Adrenal gland (tissue), 12 donors: ENCODE results near the gene ASTN1. TPM values are rescaled to one million over a fixed set of nuclear protein-coding genes. Genes with fewer than 3 reads are reported as not detected.

ENCODE experiments used
- DNase-seq, 7 donors: peaks; one replicate each; pipeline ENCODE4 v3.0.0-alpha.2; 2019 to 2020
- H3K27ac ChIP-seq, 5 donors: fragments of 200-600 bp; sonication (generic) in 4 of 5; 1 replicate in 3 of 5; 2 replicates in 2 of 5; pipeline versions ENCODE4 v1.5.1 to v1.8.0; 2016 to 2020; ENCODE audit warnings: mild to moderate bottlenecking in 1 of 5
- H3K27me3 ChIP-seq: fragments of 200-600 bp; 2 replicates; pipeline ENCODE4 v1.8.0; 2021
- H3K36me3 ChIP-seq, 2 donors: fragments of 200-600 bp; replicated peaks in 1 of 2; 1 replicate in 1 of 2; 2 replicates in 1 of 2; pipeline versions ENCODE4 v1.5.1 to v1.8.0; 2018 to 2022
- H3K4me1 ChIP-seq, 2 donors: fragments of 200-600 bp; replicated peaks in 1 of 2; 1 replicate in 1 of 2; 2 replicates in 1 of 2; pipeline versions ENCODE4 v1.5.1 to v1.8.0; 2018 to 2021
- H3K4me3 ChIP-seq, 4 donors: fragments of 200-600 bp; sonication (generic) in 3 of 4; one replicate each; pipeline ENCODE4 v1.5.1; 2016 to 2018
- H3K9me3 ChIP-seq, 3 donors: fragments of 200-600 bp; sonication (generic) in 1 of 3; replicated peaks in 1 of 3; 1 replicate in 2 of 3; 2 replicates in 1 of 3; pipeline versions ENCODE4 v1.5.1 to v1.8.0; 2016 to 2021
- POLR2A ChIP-seq, 2 donors: fragments of 450-650 bp; IDR thresholded peaks; one replicate each; pipeline ENCODE4 v1.6.1; 2017; ENCODE audit warnings: antibody characterized with exemption in 2 of 2, mild to moderate bottlenecking in 2 of 2, moderate library complexity in 1 of 2
- WGBS, 4 donors: extraction: QIAGEN DNeasy Blood & Tissue Kit in 2 of 4; methylation state at CpG; one replicate each; pipeline versions ENCODE4 v1.1.5 to v1.1.7; 2013 to 2017; 5-methylcytosine and 5-hydroxymethylcytosine counted together
- intact Hi-C, 2 donors: fragments of 100-400 bp; cut with DNase I; formaldehyde crosslinking; loops; one replicate each; pipeline versions ENCODE4 v1.14.1 to v1.15.0; 2022 to 2023
- polyA plus RNA-seq, 3 donors: library from polyadenylated mRNA; stranded (reverse); fragments of 200-250 nt in 2 of 3; fragments of 350-450 nt in 1 of 3; fragmentation: Illumina TruSeq in 1 of 3; extraction: RNeasy Lipid Tissue Mini Kit (QIAGEN cat#74804) in 1 of 3; gene quantifications; one replicate each; pipeline ENCODE4 v1.2.3, GENCODE V29; 2013 to 2014
- total RNA-seq, 9 donors: library from RNA; depleted of rRNA in 4 of 9; stranded (reverse); fragments of >200 nt in 4 of 9; fragments of 120-200 nt in 1 of 9; fragmentation: NEBNext Ultra II Directional in 1 of 9; extraction: Animal tissue kit (Norgen Biotek cat#: 25700) in 1 of 9; gene quantifications; one replicate each; pipeline versions ENCODE4 v1.1.0 to v1.2.4, GENCODE V29; 2013 to 2023
- TF ChIP-seq, protein P1 (sequence below), 6 experiments: fragments of 450-650 bp in 4 of 6; fragments of 200-600 bp in 2 of 6; sonication (generic) in 1 of 6; IDR thresholded peaks; 1 replicate in 5 of 6; 2 replicates in 1 of 6; pipeline versions ENCODE4 v1.5.1 to v1.8.0; 2016 to 2021; ENCODE audit warnings: antibody characterized with exemption in 6 of 6, mild to moderate bottlenecking in 2 of 6, moderate library complexity in 1 of 6
- donor health status: healthy with polysubstance abuse.
- donor health status: Bipolar disorder and iron deficiency.
- donor health status: DM: yes; HTN: yes; CAD: no.
- donor health status: DM: no; HTN: no; CAD: no.
- donor health status: DM: no; HTN: no; CAD: no.
- donor health status: DM: yes; HTN: yes; CAD: no.

The ASTN1 gene
- total and polyA plus RNA-seq, 12 donors: 7.7 to 58.6 (median 40.7) TPM

DNA sequence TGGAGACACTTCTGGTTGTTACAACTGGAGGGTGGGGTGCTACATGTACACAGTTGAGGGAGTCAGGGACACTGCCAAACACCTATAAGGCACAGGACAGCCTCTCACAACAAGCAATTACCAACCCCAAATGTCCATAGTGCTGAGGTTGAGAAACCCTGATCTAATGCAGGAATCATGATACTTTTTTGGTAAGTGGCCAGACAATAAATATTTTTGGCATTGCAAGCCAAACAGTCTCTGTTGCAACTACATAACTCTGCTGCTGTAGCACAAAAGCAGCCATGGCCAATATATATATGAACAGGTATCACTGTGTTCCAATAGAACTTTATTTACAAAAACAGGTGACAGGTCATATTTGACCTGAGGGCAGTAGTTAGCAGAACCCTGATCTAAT, 177.5 kb downstream of the ASTN1 start:
- peaks cover 9 to 33% of the 10 kb centered on the region in 2 donors for H3K4me1 ChIP-seq
- no peak overlapping the region for H3K4me3 ChIP-seq
- intact Hi-C loops: no loop called here
- no peak overlapping the region for H3K27ac ChIP-seq
- H3K36me3 ChIP-seq: no peaks in the 10 kb centered on the region
- no peak for TF ChIP-seq POLR2A (IDR thresholded peaks at IDR 0.05)
- no peaks in the 10 kb centered on the region for H3K9me3 ChIP-seq
- H3K27me3 ChIP-seq: no peaks in the 10 kb centered on the region
- no peak for DNase-seq

GRCh38 chr1:176983731-176984130, 180.8 kb downstream of the ASTN1 start:
- whole genome bisulfite sequencing, 4 donors: 84 to 91% (median 86%) methylated on average over 4 to 5 of the region's 5 CpGs
- Histone ChIP-seq H3K36me3 (no peaks in the 10 kb centered on the region), H3K27me3 (no peaks in the 10 kb centered on the region), H3K4me3 (no peak overlapping the region), H3K27ac (no peak overlapping the region), H3K4me1 (peaks cover 0 to 20% of the 10 kb centered on the region in 2 donors), H3K9me3 (no peaks in the 10 kb centered on the region)
- no peak for TF ChIP-seq POLR2A (IDR thresholded peaks at IDR 0.05)
- TF ChIP-seq, protein P1, sequence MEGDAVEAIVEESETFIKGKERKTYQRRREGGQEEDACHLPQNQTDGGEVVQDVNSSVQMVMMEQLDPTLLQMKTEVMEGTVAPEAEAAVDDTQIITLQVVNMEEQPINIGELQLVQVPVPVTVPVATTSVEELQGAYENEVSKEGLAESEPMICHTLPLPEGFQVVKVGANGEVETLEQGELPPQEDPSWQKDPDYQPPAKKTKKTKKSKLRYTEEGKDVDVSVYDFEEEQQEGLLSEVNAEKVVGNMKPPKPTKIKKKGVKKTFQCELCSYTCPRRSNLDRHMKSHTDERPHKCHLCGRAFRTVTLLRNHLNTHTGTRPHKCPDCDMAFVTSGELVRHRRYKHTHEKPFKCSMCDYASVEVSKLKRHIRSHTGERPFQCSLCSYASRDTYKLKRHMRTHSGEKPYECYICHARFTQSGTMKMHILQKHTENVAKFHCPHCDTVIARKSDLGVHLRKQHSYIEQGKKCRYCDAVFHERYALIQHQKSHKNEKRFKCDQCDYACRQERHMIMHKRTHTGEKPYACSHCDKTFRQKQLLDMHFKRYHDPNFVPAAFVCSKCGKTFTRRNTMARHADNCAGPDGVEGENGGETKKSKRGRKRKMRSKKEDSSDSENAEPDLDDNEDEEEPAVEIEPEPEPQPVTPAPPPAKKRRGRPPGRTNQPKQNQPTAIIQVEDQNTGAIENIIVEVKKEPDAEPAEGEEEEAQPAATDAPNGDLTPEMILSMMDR (IDR thresholded peaks at IDR 0.05): no peak
- no peak for DNase-seq
- intact Hi-C loops: no loop called here

- WGBS, 4 donors: 90 to 94% (median 92%) methylated on average over 7 of the region's 7 CpGs
- Histone ChIP-seq H3K4me3 (no peak overlapping the region), H3K27me3 (no peaks in the 10 kb centered on the region), H3K27ac (no peak overlapping the region), H3K36me3 (no peaks in the 10 kb centered on the region), H3K4me1 (no peaks in the 10 kb centered on the region), H3K9me3 (no peaks in the 10 kb centered on the region)
- no peak for DNase-seq
- intact Hi-C loops: no loop called here
- TF ChIP-seq, protein P1 (IDR thresholded peaks at IDR 0.05): no peak
- no peak for TF ChIP-seq POLR2A (IDR thresholded peaks at IDR 0.05)
These were observed 187.7 kb downstream of the ASTN1 start for GRCh38 chr1:176976771-176977170.

DNA sequence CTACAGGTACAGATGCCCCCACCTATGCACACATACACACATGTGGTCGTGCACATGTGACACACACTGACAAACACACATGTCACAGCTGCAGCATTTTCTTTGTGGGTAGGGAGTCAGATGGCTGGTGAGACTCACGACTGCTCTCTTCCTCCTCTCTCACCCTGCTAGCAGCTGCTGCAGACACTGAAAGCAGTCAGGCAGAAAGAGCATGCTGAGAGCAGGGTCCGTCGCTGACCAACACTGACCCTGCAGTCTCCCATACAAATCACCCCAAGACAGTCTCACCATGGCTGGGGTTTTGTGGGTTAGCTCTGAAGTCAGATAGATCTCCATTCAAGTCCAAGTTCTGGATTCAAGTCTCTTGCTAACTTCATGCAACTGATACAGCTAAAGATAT, 188.3 kb downstream of the ASTN1 start:
- no peak overlapping the region for H3K27ac ChIP-seq
- 67 to 85% (median 71%) methylated on average over 4 of the region's 4 CpGs for WGBS, 4 donors
- TF ChIP-seq, protein P1 (IDR thresholded peaks at IDR 0.05): no peak
- no peak for TF ChIP-seq POLR2A (IDR thresholded peaks at IDR 0.05)
- no peaks in the 10 kb centered on the region for H3K27me3 ChIP-seq
- DNase-seq: no peak
- no peaks in the 10 kb centered on the region for H3K9me3 ChIP-seq
- no peaks in the 10 kb centered on the region for H3K4me1 ChIP-seq
- no peaks in the 10 kb centered on the region for H3K36me3 ChIP-seq
- no peak overlapping the region for H3K4me3 ChIP-seq
- intact Hi-C loops: no loop called here

DNA sequence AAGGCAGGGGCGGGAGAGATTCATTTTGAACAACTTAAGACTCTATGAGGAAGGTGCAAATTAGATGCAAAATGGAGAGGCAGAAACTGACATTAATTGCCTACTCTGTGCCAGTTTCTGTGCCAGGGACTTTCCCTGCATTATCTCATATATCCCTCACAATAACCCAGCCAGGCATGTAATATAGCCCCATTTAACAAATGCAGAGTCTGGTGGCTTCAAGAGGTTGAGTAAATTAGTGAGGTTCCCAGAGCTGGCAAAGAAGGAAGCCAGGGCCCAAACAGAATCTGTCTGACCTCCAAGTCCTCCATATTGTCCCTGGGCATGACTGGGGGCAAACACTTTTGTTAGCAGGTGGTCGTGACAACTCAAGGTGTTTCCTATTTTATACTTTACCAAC, 199.8 kb downstream of the ASTN1 start:
- H3K4me1 ChIP-seq: no peaks in the 10 kb centered on the region
- no peak overlapping the region for H3K4me3 ChIP-seq
- H3K9me3 ChIP-seq: no peaks in the 10 kb centered on the region
- intact Hi-C loops: no loop called here
- no peaks in the 10 kb centered on the region for H3K27me3 ChIP-seq
- no peaks in the 10 kb centered on the region for H3K36me3 ChIP-seq
- no peak overlapping the region for H3K27ac ChIP-seq
- 79 to 92% (median 89%) methylated on average over 2 of the region's 2 CpGs for WGBS, 4 donors
- TF ChIP-seq, protein P1 (IDR thresholded peaks at IDR 0.05): no peak
- TF ChIP-seq POLR2A (IDR thresholded peaks at IDR 0.05): no peak
- DNase-seq: no peak
